Right atrium auricular region (tissue), 2 donors: Measurements from ENCODE around the gene KLHL14. TPM values are rescaled to one million over a fixed set of nuclear protein-coding genes. Genes with fewer than 3 reads are reported as not detected.

Experiments used
- DNase-seq: peaks from one replicate; pipeline ENCODE4 v3.0.0-alpha.2; 2019; ENCODE audit warnings: low spot score
- H3K27ac ChIP-seq, 2 donors: fragments of 200-600 bp; sonication (generic); 1 replicate in 1 of 2; 2 replicates in 1 of 2; pipeline ENCODE4 v1.5.1; 2016 to 2019
- H3K27me3 ChIP-seq, 2 donors: fragments of 200-600 bp; sonication (generic); one replicate each; pipeline versions ENCODE4 v1.5.1 to v1.6.0; 2017 to 2019
- H3K36me3 ChIP-seq: fragments of 200-600 bp; sonication (generic); one replicate; pipeline ENCODE4 v1.5.1; 2016
- H3K4me1 ChIP-seq, 2 donors: fragments of 200-600 bp; sonication (generic); one replicate each; pipeline versions ENCODE4 v1.5.1 to v1.6.0; 2017 to 2019
- H3K4me3 ChIP-seq, 2 donors: fragments of 200-600 bp; sonication (generic); 1 replicate in 1 of 2; 2 replicates in 1 of 2; pipeline ENCODE4 v1.5.1; 2017 to 2019; ENCODE audit warnings: mild to moderate bottlenecking in 1 of 2, moderate library complexity in 1 of 2
- H3K9me3 ChIP-seq, 2 donors: fragments of 200-600 bp; sonication (generic); one replicate each; pipeline ENCODE4 v1.5.1; 2019
- total RNA-seq, 2 donors: library from RNA; depleted of rRNA; stranded (reverse); fragments of >200 nt; gene quantifications; one replicate each; pipeline ENCODE4 v1.1.0, GENCODE V29; 2016
- TF ChIP-seq, protein P1 (sequence below), 2 donors: fragments of 200-600 bp; sonication (generic); IDR thresholded peaks; one replicate each; pipeline ENCODE4 v1.5.1; 2019; ENCODE audit warnings: antibody characterized with exemption in 2 of 2

The KLHL14 gene
- total RNA-seq, 2 donors from 2014 or later: not detected

GRCh38 chr18:32698153-32698552 lies 74.7 kb downstream of the KLHL14 start:
- no peaks in the 10 kb centered on the region for H3K27me3 ChIP-seq
- H3K36me3 ChIP-seq: no peaks in the 10 kb centered on the region
- no peaks in the 10 kb centered on the region for H3K4me1 ChIP-seq
- no peaks in the 10 kb centered on the region for H3K9me3 ChIP-seq
- TF ChIP-seq, protein P1, sequence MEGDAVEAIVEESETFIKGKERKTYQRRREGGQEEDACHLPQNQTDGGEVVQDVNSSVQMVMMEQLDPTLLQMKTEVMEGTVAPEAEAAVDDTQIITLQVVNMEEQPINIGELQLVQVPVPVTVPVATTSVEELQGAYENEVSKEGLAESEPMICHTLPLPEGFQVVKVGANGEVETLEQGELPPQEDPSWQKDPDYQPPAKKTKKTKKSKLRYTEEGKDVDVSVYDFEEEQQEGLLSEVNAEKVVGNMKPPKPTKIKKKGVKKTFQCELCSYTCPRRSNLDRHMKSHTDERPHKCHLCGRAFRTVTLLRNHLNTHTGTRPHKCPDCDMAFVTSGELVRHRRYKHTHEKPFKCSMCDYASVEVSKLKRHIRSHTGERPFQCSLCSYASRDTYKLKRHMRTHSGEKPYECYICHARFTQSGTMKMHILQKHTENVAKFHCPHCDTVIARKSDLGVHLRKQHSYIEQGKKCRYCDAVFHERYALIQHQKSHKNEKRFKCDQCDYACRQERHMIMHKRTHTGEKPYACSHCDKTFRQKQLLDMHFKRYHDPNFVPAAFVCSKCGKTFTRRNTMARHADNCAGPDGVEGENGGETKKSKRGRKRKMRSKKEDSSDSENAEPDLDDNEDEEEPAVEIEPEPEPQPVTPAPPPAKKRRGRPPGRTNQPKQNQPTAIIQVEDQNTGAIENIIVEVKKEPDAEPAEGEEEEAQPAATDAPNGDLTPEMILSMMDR (IDR thresholded peaks at IDR 0.05): no peak
- no peak for DNase-seq
- H3K4me3 ChIP-seq: no peak overlapping the region
- no peak overlapping the region for H3K27ac ChIP-seq

DNA sequence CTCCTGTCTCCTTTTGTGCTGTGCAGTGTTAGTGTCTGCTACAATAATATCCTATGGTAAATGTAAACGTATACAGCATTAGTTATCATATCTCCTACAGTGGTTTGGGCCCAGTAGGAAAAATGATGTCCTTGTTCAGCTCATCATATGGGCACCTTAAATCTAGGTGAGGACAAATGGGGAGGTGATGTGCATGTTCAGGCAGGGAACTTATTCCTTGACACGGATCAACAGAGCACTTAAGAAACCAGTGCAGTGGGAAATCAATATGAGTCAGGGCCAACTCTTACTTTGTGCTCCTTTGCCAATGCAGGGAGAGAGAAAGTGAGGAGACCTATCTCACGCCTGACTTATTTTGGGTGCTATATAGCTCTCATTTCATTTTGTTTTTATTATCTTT lies 76.4 kb downstream of the KLHL14 start:
- Histone ChIP-seq H3K4me3 (no peak overlapping the region), H3K36me3 (no peaks in the 10 kb centered on the region), H3K4me1 (no peaks in the 10 kb centered on the region), H3K9me3 (no peaks in the 10 kb centered on the region), H3K27me3 (no peaks in the 10 kb centered on the region), H3K27ac (no peak overlapping the region)
- no peak for DNase-seq
- TF ChIP-seq, protein P1 (IDR thresholded peaks at IDR 0.05): no peak

GRCh38 chr18:32695534-32695933 lies 77.3 kb downstream of the KLHL14 start:
- no peaks in the 10 kb centered on the region for H3K9me3 ChIP-seq
- no peaks in the 10 kb centered on the region for H3K36me3 ChIP-seq
- no peak overlapping the region for H3K27ac ChIP-seq
- no peak for DNase-seq
- TF ChIP-seq, protein P1 (IDR thresholded peaks at IDR 0.05): no peak
- no peaks in the 10 kb centered on the region for H3K27me3 ChIP-seq
- H3K4me3 ChIP-seq: no peak overlapping the region
- no peaks in the 10 kb centered on the region for H3K4me1 ChIP-seq

DNA sequence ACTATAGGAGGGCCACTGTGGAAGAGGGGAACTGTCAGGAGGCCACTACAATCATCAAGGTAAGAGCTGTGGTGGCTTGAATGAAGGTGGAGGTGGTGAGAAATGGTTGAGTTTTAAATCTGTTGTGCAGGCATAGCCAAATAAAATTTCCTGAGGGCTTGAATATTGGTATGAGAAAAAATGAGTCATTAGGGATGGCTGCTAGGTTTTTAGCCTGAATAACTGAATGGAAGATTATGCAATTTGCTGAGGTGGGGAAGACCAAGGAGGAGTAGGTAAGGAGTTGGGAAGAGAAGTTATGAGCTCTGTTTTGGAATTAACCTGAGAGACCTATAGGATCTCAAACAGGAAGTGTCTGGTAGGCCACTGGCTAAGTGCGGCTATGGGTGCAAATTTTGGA lies 84.0 kb downstream of the KLHL14 start:
- Histone ChIP-seq H3K36me3 (no peaks in the 10 kb centered on the region), H3K27me3 (no peaks in the 10 kb centered on the region), H3K9me3 (no peaks in the 10 kb centered on the region), H3K27ac (no peak overlapping the region), H3K4me3 (no peak overlapping the region), H3K4me1 (no peaks in the 10 kb centered on the region)
- TF ChIP-seq, protein P1 (IDR thresholded peaks at IDR 0.05): no peak
- no peak for DNase-seq

- DNase-seq: no peak
- no peaks in the 10 kb centered on the region for H3K4me1 ChIP-seq
- no peaks in the 10 kb centered on the region for H3K27me3 ChIP-seq
- no peaks in the 10 kb centered on the region for H3K9me3 ChIP-seq
- H3K36me3 ChIP-seq: no peaks in the 10 kb centered on the region
- H3K4me3 ChIP-seq: no peak overlapping the region
- H3K27ac ChIP-seq: no peak overlapping the region
- TF ChIP-seq, protein P1 (IDR thresholded peaks at IDR 0.05): no peak
These were observed 87.9 kb downstream of the KLHL14 start for GRCh38 chr18:32684940-32685339.

- no peak overlapping the region for H3K27ac ChIP-seq
- no peak for DNase-seq
- TF ChIP-seq, protein P1 (IDR thresholded peaks at IDR 0.05): no peak
- H3K4me1 ChIP-seq: no peaks in the 10 kb centered on the region
- no peaks in the 10 kb centered on the region for H3K27me3 ChIP-seq
- H3K4me3 ChIP-seq: no peak overlapping the region
- no peaks in the 10 kb centered on the region for H3K36me3 ChIP-seq
- no peaks in the 10 kb centered on the region for H3K9me3 ChIP-seq
These were observed 88.7 kb downstream of the KLHL14 start for GRCh38 chr18:32684096-32684495.
